Measurements from ENCODE around the gene SETD2. TPM values are rescaled to one million over a fixed set of nuclear protein-coding genes. Genes with fewer than 3 reads are reported as not detected.
"Not testable (repeated sequence)": the region's sequence is repeated elsewhere in the genome, so short reads cannot be mapped to it uniquely, and the experiment has no call there.

Gene SETD2
- total RNA-seq, 1 experiment from 2014 or later, result 47.7 TPM

DNA sequence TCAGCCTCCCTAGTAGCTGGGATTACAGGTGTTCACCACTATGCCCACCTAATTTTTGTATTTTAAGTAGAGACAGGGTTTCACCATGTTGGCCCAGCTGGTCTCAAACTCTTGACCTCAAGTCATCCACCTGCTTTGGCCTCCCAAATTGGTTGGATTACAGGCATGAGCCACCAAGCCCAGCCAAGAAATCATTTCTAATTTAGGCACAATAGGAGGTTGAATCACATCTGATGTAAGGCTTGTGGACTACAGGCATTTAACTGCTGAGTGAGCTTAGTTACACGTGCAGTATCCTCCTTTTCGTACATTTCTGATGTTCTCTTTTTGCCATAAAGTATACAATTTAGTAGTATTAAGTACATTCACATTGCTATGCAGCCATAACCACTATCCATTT, 31.1 kb upstream of the SETD2 start:
- Histone ChIP-seq H3K4me1 (replicated peaks; ENCODE audit: insufficient read depth) (no peaks in the 10 kb centered on the region), H4K20me1 (ENCODE audit: insufficient read depth) (no peaks in the 10 kb centered on the region), H3K9me3 (ENCODE audit: insufficient read depth, low read depth) (no peaks in the 10 kb centered on the region), H3K9me2 (ENCODE audit: insufficient read depth) (no peaks in the 10 kb centered on the region), H3K79me2 (ENCODE audit: low read depth) (no peaks in the 10 kb centered on the region), H3F3A (ENCODE audit: insufficient read depth, low read depth) (no peaks in the 10 kb centered on the region), H3K27ac (no peak overlapping the region), H3K36me3 (ENCODE audit: low read depth) (no peaks in the 10 kb centered on the region), H3K4me3 (no peak overlapping the region), H2AFZ (no peak overlapping the region), H3K4me2 (no peak overlapping the region), H3K27me3 (ENCODE audit: insufficient read depth, low read depth) (no peaks in the 10 kb centered on the region)
- TF ChIP-seq, protein P1, sequence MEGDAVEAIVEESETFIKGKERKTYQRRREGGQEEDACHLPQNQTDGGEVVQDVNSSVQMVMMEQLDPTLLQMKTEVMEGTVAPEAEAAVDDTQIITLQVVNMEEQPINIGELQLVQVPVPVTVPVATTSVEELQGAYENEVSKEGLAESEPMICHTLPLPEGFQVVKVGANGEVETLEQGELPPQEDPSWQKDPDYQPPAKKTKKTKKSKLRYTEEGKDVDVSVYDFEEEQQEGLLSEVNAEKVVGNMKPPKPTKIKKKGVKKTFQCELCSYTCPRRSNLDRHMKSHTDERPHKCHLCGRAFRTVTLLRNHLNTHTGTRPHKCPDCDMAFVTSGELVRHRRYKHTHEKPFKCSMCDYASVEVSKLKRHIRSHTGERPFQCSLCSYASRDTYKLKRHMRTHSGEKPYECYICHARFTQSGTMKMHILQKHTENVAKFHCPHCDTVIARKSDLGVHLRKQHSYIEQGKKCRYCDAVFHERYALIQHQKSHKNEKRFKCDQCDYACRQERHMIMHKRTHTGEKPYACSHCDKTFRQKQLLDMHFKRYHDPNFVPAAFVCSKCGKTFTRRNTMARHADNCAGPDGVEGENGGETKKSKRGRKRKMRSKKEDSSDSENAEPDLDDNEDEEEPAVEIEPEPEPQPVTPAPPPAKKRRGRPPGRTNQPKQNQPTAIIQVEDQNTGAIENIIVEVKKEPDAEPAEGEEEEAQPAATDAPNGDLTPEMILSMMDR (conservative IDR thresholded peaks at IDR 0.05), result no peak
- TF ChIP-seq EZH2 (IDR thresholded peaks at IDR 0.05; ENCODE audit: low read depth), result no peak
- POLR2A ChIA-PET (ENCODE audit: unreplicated experiment), result no interaction called here
- intact Hi-C loops (cut with micrococcal nuclease; ENCODE audit: unreplicated experiment), result no loop called here
- no peak for DNase-seq
- no TSS peak for BruUV-seq (replicated peaks)
- CTCF ChIA-PET, result no interaction called here

DNA sequence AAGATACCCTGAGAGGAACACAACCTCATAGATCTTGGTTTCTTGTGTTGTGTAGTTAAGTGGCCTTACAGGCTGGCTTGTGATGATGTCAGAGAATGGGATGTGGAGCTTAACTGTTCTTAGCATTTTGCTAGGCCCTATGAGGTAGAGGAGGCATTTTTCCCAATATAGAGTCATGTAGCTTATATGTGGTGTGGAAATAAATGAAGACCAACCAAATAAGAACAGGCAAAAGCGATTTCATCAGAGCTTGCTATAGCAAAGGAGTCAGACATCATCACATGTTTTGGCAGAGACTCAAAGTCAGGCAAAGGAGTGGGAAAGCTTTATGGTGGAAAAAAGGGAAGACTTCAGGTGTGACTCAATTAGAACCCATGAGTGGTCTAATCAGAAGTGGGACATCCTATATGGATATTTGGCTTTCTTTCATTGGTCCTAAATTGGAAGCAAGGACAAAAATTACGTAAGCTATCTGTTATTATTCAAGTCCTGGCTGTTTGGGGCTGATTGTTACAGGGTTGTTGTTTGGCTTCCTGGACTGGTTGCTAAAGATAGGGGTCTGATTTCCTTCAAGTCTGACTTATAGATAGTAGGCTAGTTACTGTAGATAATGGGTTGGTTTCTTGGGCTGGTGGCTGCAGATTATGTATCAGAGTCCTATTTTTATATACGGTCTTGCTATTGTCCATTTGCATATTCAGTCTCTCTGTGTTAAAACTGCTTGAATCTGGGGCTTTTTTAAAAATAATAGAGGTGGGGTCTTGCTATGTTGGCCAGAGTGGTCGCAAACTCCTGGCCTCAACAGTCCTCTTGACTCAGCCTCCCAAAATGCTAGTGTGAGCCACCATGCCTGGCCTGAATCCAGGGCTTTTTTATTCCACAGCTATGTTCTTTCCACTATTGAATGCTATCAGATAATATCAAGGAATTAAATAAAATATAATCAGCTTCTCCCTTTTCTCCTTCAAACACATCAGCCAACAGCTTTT, 30.3 kb upstream of the SETD2 start:
- DNase-seq, result no peak

DNA sequence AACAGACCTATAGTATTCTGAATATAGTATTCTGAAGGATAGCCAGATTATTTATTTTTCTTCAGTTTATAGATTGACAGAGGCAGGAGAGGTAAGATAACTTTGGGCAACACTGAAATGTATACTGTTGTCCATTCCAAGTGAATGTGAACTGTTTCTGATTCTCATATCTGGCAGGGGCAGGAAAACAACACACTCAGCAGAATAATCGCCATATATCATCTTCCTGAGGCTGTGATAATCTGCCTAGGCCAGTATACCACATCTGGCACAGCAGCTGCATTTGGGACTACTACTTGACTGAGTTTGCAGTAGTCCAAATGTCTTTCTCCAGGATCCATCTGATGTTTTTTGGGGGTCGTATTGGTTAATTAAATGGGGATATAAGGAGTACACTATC, 22.4 kb upstream of the SETD2 start:
- Histone ChIP-seq H3K9me2 (ENCODE audit: insufficient read depth) (no peaks in the 10 kb centered on the region), H2AFZ (no peak overlapping the region), H3K4me2 (no peak overlapping the region), H3F3A (ENCODE audit: insufficient read depth, low read depth) (no peaks in the 10 kb centered on the region), H3K4me3 (no peak overlapping the region), H4K20me1 (ENCODE audit: insufficient read depth) (no peaks in the 10 kb centered on the region), H3K79me2 (ENCODE audit: low read depth) (no peaks in the 10 kb centered on the region), H3K27me3 (ENCODE audit: insufficient read depth, low read depth) (no peaks in the 10 kb centered on the region), H3K9me3 (ENCODE audit: insufficient read depth, low read depth) (no peaks in the 10 kb centered on the region), H3K36me3 (ENCODE audit: low read depth) (no peaks in the 10 kb centered on the region), H3K27ac (no peak overlapping the region), H3K4me1 (replicated peaks; ENCODE audit: insufficient read depth) (no peaks in the 10 kb centered on the region)
- no TSS peak for BruUV-seq (replicated peaks)
- ChIA-PET POLR2A (ENCODE audit: unreplicated experiment) (no interaction called here), CTCF (no interaction called here)
- intact Hi-C loops (cut with micrococcal nuclease; ENCODE audit: unreplicated experiment), result no loop called here
- TF ChIP-seq, protein P1 (conservative IDR thresholded peaks at IDR 0.05), result no peak
- no peak for TF ChIP-seq EZH2 (IDR thresholded peaks at IDR 0.05; ENCODE audit: low read depth)
- DNase-seq, result no peak

More for the DNA sequence above, 30.3 kb upstream of the SETD2 start:
- no peaks in the 10 kb centered on the region for H3K9me2 ChIP-seq (ENCODE audit: insufficient read depth)
- H4K20me1 ChIP-seq (ENCODE audit: insufficient read depth), result no peaks in the 10 kb centered on the region
- H3K4me1 ChIP-seq (replicated peaks; ENCODE audit: insufficient read depth), result no peaks in the 10 kb centered on the region
- no peaks in the 10 kb centered on the region for H3K36me3 ChIP-seq (ENCODE audit: low read depth)
- TF ChIP-seq, protein P1 (conservative IDR thresholded peaks at IDR 0.05), result no peak
- H3K27me3 ChIP-seq (ENCODE audit: insufficient read depth, low read depth), result no peaks in the 10 kb centered on the region
- no peaks in the 10 kb centered on the region for H3K9me3 ChIP-seq (ENCODE audit: insufficient read depth, low read depth)
- H3F3A ChIP-seq (ENCODE audit: insufficient read depth, low read depth), result no peaks in the 10 kb centered on the region
- no peak overlapping the region for H3K27ac ChIP-seq
- no peak overlapping the region for H3K4me3 ChIP-seq
- no TSS peak for BruUV-seq (replicated peaks)
- intact Hi-C loops (cut with micrococcal nuclease; ENCODE audit: unreplicated experiment), result no loop called here
- POLR2A ChIA-PET (ENCODE audit: unreplicated experiment), result no interaction called here
- CTCF ChIA-PET, result interaction anchor here (0.6 kb wide), 1 partner anchor 668 kb away, joined by 5 read pairs; no protein-coding TSS in a partner anchor
- H2AFZ ChIP-seq, result no peak overlapping the region
- H3K79me2 ChIP-seq (ENCODE audit: low read depth), result no peaks in the 10 kb centered on the region
- H3K4me2 ChIP-seq, result no peak overlapping the region

DNA sequence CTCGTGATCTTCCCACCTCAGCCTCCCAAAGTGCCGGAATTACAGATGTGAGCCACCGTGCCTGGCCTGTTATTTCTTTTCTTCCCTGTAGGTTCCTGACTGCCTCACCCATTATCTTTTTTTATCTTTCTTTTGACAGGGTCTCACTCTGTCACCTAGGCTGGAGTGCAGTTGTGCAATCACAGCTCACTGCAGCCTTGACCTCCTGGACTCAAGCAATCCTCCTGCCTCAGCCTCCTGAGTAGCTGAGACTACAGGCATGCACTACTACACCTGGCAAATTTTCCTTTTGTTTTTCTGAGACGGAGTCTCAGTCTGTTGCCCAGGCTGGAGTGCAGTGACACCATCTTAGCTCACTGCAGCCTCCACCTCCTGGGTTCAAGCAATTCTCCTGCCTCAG, 17.8 kb upstream of the SETD2 start:
- H3K27me3 ChIP-seq (ENCODE audit: insufficient read depth, low read depth); H3K4me1 ChIP-seq (replicated peaks; ENCODE audit: insufficient read depth); H3K4me2 ChIP-seq; H4K20me1 ChIP-seq (ENCODE audit: insufficient read depth); H3K9me2 ChIP-seq (ENCODE audit: insufficient read depth); H2AFZ ChIP-seq; BruUV-seq (replicated peaks); H3F3A ChIP-seq (ENCODE audit: insufficient read depth, low read depth); H3K79me2 ChIP-seq (ENCODE audit: low read depth); H3K9me3 ChIP-seq (ENCODE audit: insufficient read depth, low read depth); H3K27ac ChIP-seq; H3K4me3 ChIP-seq; POLR2A ChIA-PET (ENCODE audit: unreplicated experiment); DNase-seq; intact Hi-C loops (cut with micrococcal nuclease; ENCODE audit: unreplicated experiment); CTCF ChIA-PET; H3K36me3 ChIP-seq (ENCODE audit: low read depth): not testable (repeated sequence)

DNA sequence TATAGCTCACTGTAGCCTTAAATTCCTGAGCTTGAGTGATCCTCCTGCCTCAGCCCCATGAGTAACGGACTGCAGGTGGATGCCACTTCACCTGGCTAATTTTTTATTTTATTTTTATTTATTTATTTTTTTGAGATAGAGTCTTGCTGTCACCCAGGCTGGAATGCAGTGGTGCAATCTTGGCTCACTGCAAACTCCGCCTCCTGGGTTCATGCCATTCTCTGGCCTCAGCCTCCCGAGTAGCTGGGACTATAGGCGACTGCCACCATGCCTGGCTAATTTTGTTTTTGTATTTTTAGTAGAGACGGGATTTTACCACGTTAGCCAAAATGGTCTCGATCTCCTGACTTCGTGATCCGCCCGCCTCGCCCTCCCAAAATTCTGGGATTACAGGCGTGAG, 16.1 kb upstream of the SETD2 start:
- BruUV-seq (replicated peaks); H3K9me3 ChIP-seq (ENCODE audit: insufficient read depth, low read depth); H3K9me2 ChIP-seq (ENCODE audit: insufficient read depth); POLR2A ChIA-PET (ENCODE audit: unreplicated experiment); CTCF ChIA-PET; intact Hi-C loops (cut with micrococcal nuclease; ENCODE audit: unreplicated experiment); H3K36me3 ChIP-seq (ENCODE audit: low read depth); H3F3A ChIP-seq (ENCODE audit: insufficient read depth, low read depth); H3K4me1 ChIP-seq (replicated peaks; ENCODE audit: insufficient read depth); DNase-seq; H3K4me2 ChIP-seq; H3K79me2 ChIP-seq (ENCODE audit: low read depth); H2AFZ ChIP-seq; H3K27me3 ChIP-seq (ENCODE audit: insufficient read depth, low read depth); H3K27ac ChIP-seq; H4K20me1 ChIP-seq (ENCODE audit: insufficient read depth); H3K4me3 ChIP-seq: not testable (repeated sequence)

Data from PC-9 (cell line).